GM12891 (cell line): ENCODE measurements around the gene ZNF143.

ENCODE experiments used
- DNase-seq: peaks from one replicate; pipeline ENCODE4 v3.0.0; 2011; ENCODE audit warnings: low spot score; ENCODE audit not compliant: insufficient read length
- FAIRE-seq: peaks from 2 replicates; lab custom pipeline; 2011; peaks lifted over from hg19 to GRCh38; lab: Jason Lieb, UNC
- PAX5 ChIP-seq: IDR thresholded peaks from 2 replicates; pipeline ENCODE4 v1.6.1; 2011; ENCODE audit warnings: low read length, moderate library complexity, mild to moderate bottlenecking; ENCODE audit not compliant: insufficient read depth, severe bottlenecking
- POLR2A ChIP-seq: IDR thresholded peaks from 2 replicates; pipeline ENCODE4 v1.6.1; 2011; ENCODE audit warnings: low read depth, low read length, control low read depth
- POLR2AphosphoS5 ChIP-seq: IDR thresholded peaks from 2 replicates; pipeline ENCODE4 v1.6.1; 2011; ENCODE audit warnings: low read depth, low read length, control low read depth
- POU2F2 ChIP-seq: IDR thresholded peaks from 2 replicates; pipeline ENCODE4 v1.6.1; 2011; ENCODE audit warnings: low read depth, mild to moderate bottlenecking, control low read depth, low read length, moderate library complexity
- SPI1 ChIP-seq: IDR thresholded peaks from 2 replicates; pipeline ENCODE4 v1.6.1; 2011; ENCODE audit warnings: low read depth, low read length, control low read depth
- TAF1 ChIP-seq: IDR thresholded peaks from 2 replicates; pipeline ENCODE4 v1.6.1; 2011; ENCODE audit warnings: low read depth, low read length, control low read depth

ZNF143 gene

DNA sequence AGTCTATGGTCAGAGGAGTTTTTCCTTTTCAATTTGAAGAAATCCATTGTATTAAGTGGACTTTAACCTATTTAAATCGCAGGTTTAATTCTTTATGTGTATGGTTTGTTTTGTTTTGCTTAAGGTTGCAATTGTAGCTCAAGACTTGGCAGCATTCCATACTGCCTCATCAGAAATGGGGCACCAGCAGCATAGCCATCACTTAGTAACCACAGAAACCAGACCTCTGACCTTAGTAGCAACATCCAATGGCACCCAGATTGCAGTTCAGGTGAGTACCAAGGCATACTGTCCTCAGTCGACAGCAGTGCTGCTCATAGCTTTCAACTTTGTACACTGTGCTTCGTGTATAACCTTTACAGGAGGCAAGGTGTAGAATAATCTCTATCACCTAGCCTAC is 64.3 kb downstream of the ZNF143 start:
- TF ChIP-seq POLR2A (no peak), POLR2AphosphoS5 (no peak), SPI1 (no peak), PAX5 (no peak), TAF1 (no peak), POU2F2 (no peak)
- peak; percentile 13 for FAIRE-seq
- no peak for DNase-seq

DNA sequence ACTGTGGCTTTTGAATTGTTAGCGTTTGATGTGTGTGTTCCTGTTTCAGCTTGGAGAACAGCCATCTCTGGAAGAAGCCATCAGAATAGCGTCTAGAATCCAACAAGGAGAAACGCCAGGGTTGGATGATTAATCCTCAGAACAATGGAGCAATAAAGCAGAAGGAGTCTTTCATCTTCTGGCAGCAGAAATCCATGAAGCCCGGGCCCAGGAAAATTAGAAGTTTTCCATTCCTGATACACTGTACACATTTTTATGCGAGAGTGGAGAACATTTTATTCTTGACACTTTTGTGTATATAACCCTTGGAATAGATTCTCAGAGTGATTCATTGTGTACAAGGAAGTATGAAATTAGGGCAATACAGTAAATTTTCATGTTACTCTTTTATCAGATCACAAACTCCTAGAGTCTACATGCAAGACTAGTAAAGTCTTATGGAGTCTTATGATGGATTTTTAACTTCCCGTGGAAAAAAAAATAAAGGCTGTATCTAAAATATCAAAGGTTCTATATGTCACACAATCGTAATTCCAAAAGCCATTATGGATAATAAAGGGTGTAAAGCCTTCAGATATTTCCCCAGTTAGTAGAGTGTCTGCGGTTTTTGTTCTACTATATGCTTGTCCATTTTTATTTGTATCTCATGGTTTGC is 66.8 kb downstream of the ZNF143 start:
- FAIRE-seq (no peak), DNase-seq (no peak)
- TF ChIP-seq POLR2A (no peak), POLR2AphosphoS5 (no peak), POU2F2 (no peak), TAF1 (no peak), SPI1 (no peak), PAX5 (no peak)

DNA sequence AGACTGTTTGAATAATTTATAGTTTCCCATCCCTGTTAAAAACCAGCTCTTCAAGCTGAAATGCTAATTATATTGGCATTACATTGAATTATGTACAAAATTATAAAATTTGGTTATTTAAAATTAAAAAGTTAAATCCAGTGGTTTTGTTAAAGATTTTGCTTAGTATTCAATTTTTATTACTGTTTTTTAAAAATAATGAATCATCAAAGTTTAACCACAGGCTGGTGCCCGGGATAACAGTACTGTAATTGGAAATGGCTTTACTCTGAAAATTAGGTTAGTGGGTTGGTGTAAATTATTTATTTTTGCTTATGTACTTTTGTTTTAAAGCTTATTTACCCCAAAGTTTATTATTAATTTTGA is 67.3 kb downstream of the ZNF143 start:
- DNase-seq = no peak
- no peak for FAIRE-seq
- TF ChIP-seq POU2F2 = no peak
- no peak for TF ChIP-seq POLR2A
- TF ChIP-seq TAF1 = no peak
- no peak for TF ChIP-seq PAX5
- TF ChIP-seq POLR2AphosphoS5 = no peak
- TF ChIP-seq SPI1 = no peak

DNA sequence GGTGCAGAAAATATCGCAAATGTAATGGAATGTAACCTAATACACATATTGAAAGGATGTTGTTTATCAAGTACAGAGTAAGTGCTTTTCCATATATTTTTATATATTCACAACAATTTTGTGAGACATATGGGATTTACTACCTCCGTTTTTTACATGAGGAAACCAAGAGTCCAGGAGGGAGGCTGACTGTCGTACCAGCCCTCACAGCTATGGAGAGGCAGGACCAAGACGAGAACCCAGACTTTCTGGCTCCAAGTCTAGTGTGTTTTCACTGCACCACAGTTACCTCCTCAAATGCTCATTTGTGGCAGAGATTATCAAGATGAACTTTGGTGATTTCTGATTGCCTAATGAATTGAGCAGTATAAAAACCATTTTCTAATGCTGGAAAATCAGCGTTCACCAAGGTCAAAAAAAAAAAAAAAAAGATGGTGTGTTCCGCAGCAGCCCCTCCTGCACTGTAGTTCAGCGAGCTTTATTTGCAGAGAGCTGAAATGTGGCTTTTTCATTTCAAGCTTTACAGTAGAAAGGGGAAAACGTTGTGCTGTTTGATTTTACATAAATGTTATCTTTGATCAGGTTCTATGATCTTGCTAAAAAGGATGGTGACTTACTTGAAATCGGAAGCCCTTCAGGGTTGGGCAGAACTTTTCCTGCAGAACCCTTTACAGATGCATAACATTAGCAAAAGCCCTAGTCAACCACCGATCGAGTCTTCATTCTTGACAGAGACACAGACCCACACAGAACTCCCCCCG is 67.9 kb downstream of the ZNF143 start:
- no peak for DNase-seq
- TF ChIP-seq TAF1 (no peak), PAX5 (no peak), POLR2AphosphoS5 (no peak)
- no peak for FAIRE-seq

- no peak for DNase-seq
- TF ChIP-seq POU2F2 (no peak), POLR2AphosphoS5 (no peak), TAF1 (no peak), SPI1 (no peak), POLR2A (no peak)
- no peak for FAIRE-seq
Measured at GRCh38 chr11:9529334-9529650, 68.5 kb downstream of the ZNF143 start.

DNA sequence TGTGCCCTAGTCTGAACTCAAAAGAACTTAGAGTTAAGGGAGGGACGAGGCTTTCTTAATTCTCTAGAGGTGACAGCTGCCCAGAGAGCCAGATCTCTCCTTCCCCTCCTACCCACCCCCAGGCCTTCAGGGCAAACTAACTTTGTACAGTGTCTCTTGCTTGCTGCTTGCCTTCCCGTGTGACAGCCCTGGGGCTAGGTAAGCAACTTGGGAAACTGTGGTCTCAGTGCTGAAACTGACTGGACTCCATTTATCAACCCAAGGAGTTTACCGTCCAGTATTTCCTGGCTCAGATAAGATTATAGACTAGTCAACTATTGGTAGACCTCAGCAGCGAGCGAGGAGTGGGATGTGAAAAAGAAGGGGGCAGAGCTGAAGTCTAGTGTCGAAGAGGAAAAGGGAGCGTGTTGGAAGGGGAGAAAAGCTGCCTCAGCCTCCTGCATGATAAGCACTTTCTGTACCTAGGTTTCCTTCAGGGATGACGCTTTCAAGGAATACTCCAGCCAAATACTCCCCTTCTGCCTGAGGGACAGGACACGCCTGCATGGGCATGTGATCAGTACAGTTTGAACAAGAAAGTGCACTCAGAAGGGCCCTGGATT is 69.3 kb downstream of the ZNF143 start:
- FAIRE-seq = no peak
- DNase-seq = no peak
- no peak for TF ChIP-seq POU2F2
- no peak for TF ChIP-seq POLR2AphosphoS5
- no peak for TF ChIP-seq POLR2A
- no peak for TF ChIP-seq TAF1
- no peak for TF ChIP-seq SPI1
- no peak for TF ChIP-seq PAX5

- FAIRE-seq = no peak
- no peak for DNase-seq
- no peak for TF ChIP-seq POLR2A
- no peak for TF ChIP-seq TAF1
- TF ChIP-seq POLR2AphosphoS5 = no peak
Measured at GRCh38 chr11:9530901-9531625, 70.3 kb downstream of the ZNF143 start.

DNA sequence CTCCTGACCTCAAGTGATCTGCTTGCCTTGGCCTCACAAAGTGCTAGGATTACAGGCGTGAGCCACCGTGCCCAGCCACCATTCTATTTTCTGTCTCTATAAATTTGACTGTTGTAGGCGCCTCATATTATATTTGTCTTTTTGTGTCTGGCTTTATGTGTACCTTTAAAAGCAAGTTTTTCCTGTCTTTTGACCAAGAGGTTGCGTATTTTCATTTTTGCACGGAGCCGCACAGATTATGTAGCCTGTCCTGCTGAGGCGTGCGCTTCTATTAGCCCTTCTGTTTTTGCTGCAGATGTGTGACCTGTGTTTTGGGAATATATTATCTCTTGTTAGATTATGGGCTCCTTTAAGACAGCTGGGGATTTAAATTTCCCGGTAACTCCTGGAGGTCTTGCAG is 72.2 kb downstream of the ZNF143 start:
- no peak for TF ChIP-seq POLR2A
- no peak for TF ChIP-seq TAF1
- no peak for TF ChIP-seq POU2F2
- no peak for TF ChIP-seq PAX5
- no peak for TF ChIP-seq SPI1
- TF ChIP-seq POLR2AphosphoS5 = no peak
- no peak for FAIRE-seq

DNA sequence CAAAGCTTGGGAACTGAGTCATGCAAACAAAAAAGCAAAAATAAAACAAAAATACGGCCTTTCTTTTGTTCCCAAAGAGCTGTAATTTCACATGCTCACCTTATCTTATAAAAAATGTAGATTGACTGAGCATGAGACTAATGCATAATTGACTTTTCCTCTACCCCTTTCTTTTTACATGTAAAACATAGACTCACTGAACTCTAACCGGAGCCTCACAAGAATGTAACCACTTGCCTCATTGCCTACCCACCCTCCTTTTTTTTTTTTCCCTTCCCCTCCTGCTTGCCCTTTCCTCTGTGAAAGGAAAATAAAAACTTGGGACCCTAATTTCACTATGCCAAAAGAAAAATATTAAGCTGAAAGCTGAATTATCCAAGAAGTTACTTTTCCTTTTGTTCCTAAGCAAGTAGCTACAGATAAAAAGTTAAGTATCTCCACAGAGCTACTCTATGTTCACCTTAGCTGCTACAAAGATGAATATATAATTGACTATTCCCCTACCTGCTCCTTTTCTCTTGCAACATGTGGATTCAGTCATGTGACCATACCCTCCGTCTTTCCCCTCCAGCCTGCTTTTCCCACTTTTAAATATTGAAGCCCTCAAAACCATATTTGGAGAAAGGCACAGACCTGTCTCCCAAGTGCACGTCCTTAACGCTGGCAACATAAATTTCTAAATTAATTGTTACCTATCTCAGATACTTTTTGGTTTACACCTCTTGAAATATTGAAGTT is 73.1 kb downstream of the ZNF143 start:
- DNase-seq = no peak

More for the DNA sequence above, 72.2 kb downstream of the ZNF143 start:
- DNase-seq = no peak

More for the DNA sequence above, 73.1 kb downstream of the ZNF143 start:
- no peak for TF ChIP-seq TAF1
- no peak for TF ChIP-seq SPI1
- TF ChIP-seq POLR2AphosphoS5 = no peak
- no peak for TF ChIP-seq PAX5
- no peak for TF ChIP-seq POU2F2
- TF ChIP-seq POLR2A = no peak
- no peak for FAIRE-seq
